8988T (cell line): ENCODE measurements around the gene LIF.
"Not testable (repeated sequence)": the region's sequence is repeated elsewhere in the genome, so short reads cannot be mapped to it uniquely, and the experiment has no call there.

ENCODE experiments used
- DNase-seq: peaks from one replicate; pipeline ENCODE4 v3.0.0; 2011

LIF gene

GRCh38 chr22:30241576-30242371, 4.8 kb downstream of the LIF start:
- DNase-seq = no peak

DNA sequence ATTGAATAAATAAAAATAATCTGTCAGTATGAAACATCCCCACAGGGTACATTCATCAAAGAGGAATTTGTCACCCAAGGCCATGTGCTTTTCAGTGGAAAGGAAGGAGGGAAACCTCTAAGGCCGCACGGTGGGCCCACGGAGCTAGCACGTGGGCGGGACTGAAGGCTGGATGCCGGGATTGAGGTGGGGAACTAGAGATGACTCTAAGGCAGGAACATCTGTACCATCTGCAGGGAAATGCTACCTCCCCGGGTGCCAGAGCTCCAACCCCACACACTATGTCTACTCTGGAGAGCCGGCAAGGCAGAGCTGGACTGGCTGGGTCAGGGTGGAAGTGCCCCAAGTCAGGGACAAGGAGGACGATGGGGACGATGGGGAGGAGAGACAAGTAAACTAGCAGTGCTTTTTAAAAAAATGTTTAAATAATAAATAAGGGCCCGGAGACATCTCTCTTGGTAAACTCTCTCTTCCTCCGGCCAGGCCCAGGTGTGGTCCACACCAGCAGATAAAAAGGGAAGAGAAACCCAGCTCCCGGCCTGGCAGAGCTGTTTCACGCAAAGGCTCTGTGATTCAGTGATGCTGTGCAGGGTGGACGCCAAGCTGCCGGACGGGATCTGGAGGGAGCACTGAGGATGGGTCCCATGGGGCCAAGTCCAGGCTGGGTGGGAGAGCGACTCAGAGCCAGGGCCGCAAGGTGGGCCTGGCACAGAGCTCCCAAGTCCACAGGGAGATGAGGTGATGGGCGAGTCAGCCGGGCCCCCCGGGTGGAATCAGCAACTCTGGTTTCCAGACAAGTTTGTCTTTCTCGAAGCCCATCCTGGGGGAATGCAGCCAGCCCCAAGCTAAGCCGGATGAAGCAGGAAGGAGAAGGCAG, 5.8 kb downstream of the LIF start:
- no peak for DNase-seq

GRCh38 chr22:30239488-30240405, 6.8 kb downstream of the LIF start:
- DNase-seq = no peak

DNA sequence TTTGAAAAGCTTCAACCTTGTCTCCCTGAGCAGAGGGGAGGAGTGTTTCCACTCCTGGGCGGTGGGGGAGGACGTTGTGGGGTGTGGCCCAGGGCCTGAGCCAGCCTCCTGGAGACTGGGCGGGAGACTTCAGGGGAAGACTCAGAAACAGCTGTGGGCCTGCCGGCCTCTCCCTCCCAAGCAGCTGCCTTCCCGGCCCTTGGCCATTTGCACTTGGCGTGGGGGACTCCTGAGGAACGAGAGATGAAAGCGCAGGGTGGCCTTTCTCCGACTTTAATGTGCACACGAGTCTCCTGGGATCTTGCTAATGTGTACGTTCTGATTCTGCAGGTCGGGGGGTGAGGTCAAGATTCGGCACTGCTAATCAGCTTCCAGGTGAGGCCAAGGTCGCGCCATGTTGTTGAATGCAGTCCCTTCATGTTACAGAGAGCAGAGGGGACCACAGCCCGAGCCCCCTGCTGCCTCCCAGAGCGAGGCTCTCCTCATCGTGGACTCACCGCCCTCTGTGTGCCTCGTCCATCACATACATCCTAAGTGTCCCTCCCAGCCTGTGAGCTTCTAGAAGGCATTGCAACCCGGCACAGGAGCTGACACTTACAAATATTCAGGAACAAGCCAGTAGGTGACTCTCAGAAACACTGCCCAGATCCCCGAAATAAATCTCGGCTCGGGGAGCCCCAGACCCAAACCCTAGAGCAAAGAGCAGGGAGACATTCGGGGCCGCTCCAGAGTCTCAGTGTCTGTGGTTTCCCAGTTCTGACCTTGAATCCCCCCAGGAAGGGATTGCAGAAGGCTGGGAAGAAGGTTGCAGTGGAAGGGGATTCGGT, 7.7 kb downstream of the LIF start:
- DNase-seq = no peak

GRCh38 chr22:30238136-30238535, 8.4 kb downstream of the LIF start:
- DNase-seq = no peak

GRCh38 chr22:30236875-30237274, 9.7 kb downstream of the LIF start:
- no peak for DNase-seq

DNA sequence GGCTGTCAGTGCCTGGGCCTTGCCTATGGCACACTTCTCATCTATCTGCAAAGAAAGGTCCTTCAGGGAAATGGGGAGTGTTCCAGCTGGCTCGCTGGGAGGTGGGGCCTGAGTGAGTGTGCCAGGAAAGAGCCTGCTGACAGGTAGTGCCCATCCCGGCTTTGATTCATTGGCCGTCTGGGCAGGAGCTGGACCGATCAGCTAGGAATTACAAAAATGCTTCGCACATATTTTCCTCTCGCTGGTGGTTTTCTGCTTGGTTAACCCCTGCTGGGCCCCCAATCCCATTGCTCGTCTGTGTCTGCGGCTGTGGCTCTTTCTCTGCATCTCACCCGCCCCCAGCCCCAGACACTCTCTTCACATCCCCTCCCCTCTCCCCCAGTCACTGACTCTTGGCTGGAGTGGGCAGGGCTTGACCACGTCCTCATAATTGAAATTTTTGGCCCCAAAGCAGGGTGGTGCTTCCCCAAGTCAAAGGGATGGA, 10.8 kb downstream of the LIF start:
- no peak for DNase-seq

DNA sequence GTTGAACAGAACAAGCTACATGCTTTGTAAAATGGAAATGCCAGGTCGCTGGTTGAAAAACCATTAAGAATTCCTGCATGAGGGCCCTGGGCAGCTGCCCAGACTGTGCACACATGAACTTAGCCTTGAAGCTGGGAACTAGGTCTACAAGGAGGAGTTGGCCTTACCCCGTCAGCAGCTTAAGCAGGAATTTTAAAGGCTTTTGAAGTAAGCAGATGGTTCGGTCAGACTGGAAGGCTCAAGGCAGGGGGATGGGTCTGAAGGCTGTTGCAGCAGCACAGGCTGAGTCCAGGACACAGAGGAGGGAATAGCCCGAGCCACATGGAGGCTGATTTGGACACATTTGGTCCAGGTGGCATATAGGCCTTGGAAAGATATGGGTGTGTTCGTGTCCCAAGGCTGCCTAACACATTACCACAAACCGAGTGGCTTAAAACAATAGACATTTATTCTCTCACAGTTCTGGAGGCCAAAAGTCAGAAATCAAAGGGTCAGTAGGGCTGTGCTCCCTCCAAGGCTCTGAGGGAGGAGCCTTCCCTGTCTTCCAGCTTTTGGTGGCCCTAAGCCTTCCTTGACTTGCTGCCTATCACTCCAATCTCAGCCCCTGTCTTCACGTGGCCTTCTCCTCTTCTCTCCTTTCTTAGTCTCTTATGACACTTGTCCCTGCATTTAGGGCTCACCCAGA, 11.6 kb downstream of the LIF start:
- DNase-seq = no peak

DNA sequence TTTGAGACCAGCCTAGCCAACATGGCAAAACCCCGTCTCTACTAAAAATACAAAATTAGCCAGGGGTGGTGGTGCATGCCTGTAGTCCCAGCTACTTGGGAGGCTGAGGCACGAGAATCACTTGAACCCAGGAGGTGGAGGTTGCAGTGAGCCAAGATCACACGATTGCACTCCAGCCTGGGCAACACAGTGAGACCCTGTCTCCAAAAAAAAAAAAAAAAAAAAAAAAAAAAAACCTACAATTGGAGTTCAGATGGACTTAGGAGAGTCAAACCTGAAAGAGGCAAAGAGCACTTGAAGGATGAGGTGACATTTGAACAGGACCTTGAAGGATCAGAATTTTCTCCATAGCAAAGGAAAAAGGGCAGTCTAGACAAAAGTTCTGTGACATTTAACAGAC, 12.2 kb downstream of the LIF start:
- not testable (repeated sequence) for DNase-seq

DNA sequence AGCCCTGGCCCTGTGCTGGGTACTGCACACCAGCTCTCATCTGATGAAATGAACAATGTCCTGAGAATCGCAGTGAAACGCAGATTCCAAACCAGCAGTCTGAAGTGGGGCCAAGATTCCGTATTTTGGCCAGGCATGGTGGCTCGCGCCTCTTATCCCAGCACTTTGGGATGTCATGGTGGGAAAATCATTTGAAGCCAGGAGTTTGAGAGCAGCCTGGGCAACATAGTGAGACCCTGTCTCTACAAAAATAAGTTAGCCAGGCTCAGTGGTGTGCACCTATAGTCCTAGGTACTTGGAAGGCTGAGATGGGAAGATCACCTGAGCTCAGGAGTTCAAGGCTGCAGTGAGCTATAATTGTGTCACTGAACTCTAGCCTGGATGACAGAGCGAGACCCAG, 13.0 kb downstream of the LIF start:
- no peak for DNase-seq

DNA sequence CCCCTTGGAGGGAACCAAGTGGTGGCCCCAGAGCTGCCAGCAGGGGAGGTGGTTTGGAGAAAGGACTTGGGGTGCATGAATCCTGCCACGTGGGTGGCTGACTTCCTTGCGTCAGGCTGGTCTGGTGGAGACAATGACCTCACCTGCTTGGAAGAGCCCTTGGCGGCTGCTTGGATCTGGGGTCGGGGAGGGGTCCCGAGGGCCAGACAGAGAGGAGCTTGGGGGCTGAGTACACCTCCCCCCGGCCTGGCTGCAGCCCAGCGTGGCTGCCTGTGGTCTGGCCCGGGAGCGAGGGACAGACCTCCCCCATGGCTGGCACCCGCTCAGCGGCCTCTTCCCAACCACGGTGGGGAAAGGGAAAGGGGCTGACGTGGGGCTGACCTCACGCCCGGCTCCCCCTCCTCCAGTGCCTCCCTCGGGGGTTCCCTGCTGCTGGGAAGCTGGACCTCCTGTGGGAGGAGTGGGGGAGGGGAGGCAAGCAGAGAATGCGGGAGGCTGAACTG, 13.8 kb downstream of the LIF start:
- no peak for DNase-seq

GRCh38 chr22:30230787-30231461, 15.6 kb downstream of the LIF start:
- DNase-seq = no peak

DNA sequence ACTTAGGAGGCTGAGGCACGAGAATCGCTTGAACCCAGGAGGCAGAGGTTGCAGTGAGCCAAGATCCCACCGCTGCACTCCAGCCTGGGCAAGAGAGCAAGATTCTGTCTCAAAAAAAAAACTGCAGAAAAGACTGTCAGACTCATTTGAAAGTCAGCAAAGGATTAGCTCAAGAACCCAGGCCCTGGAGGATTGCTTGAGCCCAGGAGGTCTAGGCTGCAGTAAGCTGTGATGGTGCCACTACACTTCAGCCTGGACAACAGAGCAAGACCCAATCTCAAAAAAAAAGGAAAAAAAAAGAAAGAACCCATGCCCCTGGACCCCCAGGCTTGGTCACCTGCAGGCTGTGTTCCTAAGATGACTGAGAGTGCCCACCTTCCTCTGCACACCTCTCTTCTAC, 16.2 kb downstream of the LIF start:
- no peak for DNase-seq

DNA sequence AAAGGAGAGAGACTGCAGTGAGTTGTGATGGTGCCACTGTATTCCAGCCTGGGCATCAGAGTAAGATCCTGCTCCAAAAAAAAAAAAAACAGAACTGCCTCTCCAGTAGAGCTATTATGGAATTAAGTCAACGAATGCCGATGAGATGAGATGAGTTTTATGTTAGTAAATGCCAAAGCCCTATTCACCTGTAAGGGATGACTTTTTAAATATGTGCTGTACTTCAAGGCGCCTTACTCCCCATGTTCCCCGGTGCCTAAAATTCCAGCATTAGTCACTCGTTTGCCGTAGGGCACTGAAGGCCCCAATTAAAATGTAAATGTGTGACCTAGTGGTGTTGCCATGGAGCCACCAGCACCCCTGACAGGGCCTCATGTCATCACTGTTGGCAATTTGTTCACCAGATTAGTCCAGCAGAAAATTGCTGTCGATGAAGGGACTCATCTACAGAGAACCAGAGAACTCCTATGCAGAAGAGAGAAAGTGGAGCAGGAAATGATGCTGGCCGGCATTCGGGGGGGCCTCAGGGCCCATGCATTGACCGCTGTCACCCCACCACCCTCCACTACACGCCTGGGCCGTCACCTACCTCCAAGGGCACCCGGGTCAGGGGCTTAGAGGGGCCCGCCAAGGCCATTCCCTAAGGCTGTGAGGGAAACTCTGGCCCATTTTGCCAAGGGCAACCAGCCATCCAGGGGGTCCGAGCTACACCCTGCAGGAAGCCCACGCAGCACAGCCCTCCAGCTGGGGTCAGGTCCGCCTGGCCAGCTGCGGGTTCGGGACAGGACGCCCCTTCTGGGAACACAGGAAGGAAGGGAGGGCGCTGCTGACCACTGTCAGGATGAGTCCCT, 17.8 kb downstream of the LIF start:
- DNase-seq = no peak

DNA sequence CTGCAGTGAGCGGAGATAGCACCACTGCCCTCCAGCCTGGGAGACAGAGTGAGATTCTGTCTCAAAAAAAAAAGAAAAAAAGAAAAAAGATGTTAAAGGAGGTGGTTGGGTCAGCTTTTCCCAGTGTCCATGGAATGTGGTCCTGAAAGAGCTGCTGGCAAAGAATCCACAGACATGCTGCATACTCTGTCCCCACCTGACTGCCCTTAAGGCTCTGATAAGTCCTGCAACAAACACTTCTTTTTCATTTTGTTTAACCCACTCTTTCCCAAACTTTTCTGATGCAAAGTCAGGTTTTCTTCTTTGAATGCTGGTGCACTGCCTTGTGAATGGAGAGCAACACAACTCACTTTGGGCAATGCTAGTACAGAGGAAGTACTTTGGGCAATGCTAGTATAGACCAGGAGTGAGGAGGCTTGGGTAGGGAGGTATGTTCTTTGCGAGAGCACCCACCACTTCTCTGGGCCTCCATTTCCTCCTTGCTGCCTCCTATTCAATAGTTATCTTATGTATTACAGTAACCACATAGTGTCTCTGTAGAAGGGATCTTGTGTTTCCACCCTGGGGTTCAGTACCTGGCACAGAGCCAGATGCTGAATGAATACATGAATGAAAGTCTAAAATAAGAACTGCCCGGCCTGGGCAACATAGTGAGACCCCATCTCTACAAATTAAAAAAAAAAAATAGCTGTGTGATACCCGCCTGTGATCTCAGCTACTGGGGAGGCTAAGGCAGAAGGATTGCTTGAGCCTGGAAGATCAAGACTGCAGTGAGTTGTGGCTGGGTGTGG, 18.9 kb downstream of the LIF start:
- no peak for DNase-seq

DNA sequence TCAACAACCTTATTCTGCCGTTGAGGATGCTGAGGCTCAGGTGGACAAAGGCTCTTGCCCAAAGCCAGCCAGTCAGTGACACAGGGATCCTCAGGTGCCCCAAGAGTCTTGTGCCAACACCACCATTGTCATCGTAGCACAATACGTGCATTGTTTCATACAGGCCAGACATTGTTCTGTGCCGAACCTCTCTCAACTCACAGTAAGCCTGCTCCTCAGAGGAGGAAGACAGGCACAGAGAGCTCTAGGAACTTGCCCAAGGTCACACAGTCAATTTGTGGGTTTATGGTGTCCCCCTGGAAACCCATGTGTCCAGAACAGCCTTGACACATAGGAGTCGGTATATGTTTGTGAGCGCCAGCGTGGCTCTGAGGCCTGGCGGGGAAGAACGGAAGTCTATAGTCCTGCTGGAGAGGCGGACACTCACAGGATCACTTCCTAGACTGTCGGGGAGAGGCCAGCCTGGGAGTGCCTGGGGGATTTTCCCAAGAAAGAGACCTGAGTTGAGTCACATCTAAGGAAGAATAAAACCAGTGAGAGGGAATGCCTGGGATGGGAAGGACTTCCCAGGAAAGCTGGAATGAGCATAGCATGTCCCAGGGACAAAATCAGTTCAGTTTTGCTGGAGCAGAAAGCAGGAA, 20.2 kb downstream of the LIF start:
- no peak for DNase-seq

DNA sequence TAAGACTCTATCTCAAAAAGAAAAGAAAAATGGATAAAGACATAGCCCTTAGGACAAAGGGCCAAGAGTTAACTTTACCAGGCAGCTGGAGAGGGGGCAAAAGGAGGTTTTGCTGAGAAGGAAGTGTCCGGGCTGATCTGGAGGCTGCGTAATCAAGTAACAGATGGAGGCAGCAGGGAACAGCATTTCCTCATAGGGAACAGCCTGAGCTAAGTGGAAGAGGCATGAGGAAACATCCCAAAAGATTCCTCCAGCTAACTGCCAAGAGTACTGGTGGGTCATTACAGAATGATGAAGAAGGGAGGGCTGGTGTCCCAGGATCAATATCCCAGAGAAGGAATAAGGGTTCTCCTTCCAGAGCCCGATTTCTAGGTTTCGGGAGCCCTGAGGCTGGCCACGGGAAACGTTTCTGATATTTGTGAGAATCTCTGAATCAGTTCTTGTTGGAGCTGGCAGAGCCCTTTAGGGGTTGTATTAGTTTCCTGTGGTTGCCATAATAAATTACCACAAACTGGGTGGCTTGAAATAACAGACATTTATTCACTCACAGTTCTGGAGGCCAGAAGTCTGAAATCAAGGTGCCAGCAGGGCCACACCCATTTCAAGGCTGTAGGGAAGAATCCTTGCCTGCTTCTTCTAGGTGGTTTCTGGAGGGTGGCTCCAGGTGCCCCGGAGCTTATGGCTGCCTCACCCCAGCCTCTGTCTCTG, 21.2 kb downstream of the LIF start:
- DNase-seq = no peak
